ENCODE results near the gene ARL3.
A peak's percentile ranks its signal among the peaks of the same experiment; 100 is the strongest.

ARL3 gene

DNA sequence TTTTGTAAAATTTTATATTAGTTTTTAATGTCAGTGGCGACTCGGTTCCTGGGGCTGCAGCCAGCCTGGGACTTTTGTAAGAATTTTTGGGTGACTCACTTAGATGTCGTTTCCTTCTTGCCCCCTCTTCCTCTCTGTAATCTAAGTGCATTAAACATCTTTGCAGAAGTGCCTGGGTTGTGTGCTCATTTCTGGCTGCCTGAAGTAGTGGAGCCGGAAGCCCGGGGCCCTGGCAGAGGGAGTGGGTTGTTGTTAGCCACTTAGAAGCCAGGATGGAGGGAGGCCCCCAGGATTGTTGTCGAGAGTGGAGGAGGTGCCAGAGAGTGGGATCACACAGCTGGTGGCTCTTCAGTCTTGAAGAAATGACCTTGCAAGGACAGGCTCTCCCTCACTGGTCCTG, 80.9 kb downstream of the ARL3 start:
- DNase-seq: peak; percentile 75

- peak; percentile 54 for DNase-seq
Measured at GRCh38 chr10:102632394-102633111, 81.6 kb downstream of the ARL3 start.

GRCh38 chr10:102631525-102632393, 82.4 kb downstream of the ARL3 start:
- DNase-seq: no peak

DNA sequence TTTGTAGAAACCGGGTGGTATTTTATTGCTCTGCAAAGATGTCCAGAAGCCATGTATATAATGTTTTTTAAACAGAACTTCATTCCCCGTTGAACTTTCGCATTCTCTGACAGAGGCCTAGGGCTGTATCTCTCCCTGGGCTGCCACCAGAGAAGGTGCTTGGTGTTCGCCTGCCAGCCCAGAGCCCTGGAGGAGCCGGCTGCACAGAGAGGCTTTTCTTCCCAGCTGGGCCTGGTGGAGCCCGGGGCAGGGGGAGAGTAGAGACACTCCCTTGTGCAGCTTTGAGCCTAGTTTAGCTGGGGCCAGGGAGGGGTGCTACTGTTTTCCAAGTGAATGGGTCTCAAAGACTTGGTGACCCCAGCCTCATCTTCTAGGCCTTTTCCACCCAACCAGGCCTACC, 83.5 kb downstream of the ARL3 start:
- DNase-seq: no peak

GRCh38 chr10:102629661-102630614, 84.3 kb downstream of the ARL3 start:
- DNase-seq: peak; percentile 32

- no peak for DNase-seq
Measured at GRCh38 chr10:102628451-102628911, 85.7 kb downstream of the ARL3 start.

DNA sequence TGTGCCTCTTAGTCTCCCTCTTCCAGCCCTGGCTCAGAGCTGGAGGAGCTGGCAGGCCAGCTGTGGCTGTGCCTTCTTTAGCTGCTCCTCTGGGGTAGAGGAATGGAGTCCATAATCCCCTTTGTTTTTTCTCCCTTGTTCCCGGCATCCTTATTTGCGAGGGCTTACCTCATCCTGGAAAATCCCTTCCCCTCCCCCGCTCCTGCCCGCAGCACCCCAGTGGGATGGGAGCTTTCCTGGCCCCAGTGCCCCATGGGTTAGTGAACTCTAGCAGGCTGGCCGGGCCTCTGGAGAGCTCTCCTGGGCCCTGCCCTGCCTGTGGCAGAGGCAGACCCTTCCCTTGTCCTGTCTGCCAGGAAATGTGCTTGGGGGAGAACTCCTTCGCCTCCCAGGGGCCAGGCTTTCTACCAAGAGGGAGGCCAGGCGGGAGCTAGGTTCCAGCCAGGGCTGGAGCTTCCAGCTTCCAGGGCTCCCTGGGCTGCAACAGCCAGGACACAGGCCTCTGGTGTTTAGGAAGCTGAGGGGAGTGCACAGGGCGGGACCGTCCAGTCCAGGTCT, 86.4 kb downstream of the ARL3 start:
- no peak for DNase-seq

DNA sequence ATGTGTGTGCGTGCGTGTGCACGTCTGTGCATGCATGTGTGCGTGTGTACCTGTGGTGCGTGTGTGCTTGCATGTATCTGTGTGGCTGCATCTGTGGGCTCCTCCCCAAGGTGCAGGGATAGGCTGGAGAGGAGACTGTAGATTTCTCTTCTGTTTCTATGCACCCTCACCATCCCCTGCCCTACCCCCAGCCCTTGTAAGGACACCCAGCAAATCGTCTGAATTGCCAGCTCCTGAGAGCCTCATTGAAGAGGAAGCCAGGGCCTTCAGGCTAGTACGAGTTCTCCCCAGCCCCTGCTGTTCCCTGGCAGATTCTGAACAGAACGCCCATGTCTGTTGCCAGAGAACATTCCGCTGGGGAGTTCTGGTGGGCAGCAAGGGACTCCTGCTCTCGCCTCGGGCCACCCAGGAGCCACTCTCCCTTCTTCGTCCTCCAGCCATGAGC, 86.9 kb downstream of the ARL3 start:
- DNase-seq: no peak

DNA sequence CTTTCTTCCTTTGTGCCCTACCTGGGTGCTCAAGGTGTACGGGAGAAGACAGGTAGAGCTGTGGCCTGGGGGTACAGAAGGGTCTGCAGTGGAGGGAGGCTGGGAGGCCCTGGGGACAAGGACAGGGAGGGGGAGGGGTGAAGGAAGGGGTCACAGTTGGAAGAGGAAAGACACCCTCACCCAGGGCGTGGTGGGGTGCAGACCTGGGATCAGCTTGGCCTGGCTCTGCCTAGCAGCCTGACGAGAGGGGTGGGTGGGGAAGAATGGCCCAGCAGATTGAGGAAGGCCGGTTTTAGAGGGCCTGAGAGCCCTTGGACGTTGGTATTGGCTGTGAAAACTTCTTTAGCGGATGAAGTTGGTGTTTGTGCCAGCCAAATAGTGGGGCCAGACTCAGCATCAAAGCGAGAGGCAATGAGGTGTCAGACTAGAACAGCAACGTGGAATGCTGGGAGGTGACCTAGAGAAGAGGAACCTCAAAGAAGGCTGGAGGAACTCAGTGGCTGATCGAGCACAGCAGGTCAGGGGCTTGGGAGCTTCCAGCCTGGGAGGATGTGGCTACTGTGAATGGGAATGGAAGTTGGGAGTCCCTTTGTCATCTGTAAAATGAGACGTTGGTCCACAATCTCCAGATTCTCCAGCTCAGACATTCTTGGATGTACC, 88.0 kb downstream of the ARL3 start:
- no peak for DNase-seq

DNA sequence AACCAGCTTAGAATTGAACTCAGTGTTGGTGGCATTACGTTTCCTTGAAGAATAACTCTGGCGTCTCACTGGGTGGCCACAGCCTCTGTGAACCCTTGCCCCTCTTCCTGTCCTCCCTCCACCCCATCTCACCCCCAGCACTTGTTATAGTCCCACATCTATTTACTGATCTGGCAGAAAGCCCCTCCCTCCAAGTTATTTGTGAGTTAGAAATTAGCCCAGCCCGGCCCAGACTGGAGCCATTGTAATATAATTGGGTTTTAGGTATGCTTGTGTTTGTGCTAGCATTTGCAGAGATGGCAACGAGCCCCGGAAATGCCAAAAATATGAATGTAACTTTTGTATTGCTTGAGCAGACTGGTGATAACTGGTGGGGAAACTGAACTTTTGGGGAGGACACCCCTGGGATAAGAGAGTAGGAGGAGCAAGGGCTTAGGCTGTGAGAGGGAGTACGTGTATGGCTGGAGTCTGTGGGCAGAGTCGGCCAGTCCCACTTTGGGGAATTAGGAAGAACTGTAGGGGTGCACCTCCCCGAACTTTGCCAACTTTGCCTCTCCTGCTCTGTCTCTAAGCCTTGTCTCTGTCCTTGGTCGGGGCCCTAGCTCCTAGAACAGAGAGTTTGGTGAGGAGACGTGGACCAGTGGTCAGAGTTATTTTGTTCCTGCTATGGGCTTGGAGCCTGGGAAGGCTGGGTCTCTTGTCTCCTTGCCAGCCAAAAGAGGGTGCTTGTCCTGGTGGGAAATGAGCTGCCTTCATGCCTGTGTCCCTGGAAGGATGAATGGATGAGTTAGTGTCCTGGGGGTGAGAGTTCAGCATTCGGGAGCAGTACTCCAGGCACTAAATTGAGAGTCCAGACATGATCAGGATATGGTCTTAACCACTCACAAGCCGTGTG, 89.2 kb downstream of the ARL3 start:
- DNase-seq: no peak

DNA sequence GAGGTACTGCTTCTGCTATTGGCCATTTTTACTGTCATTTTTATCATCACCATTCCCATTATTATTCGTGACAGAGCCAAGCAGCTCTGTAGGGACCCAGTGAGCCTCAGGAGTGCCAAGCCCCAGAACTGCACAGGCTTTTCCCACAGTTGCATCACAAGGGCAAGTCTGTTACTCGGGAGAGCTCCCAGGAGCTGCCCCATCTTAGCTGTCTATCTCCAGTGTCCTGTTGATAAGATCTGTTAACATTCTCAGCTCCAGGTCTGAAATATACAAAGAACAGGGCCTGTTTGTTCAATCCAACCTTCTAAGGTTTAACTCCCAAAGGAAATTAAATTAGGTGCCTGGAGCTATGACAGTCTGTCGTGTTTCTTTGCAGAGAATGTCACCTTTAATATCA, 90.1 kb downstream of the ARL3 start:
- DNase-seq: no peak

All from GF-D8 (cell line).